Right ventricle myocardium inferior (tissue), 1 donor: ENCODE data around the gene SAXO1. TPM values are rescaled to one million over a fixed set of nuclear protein-coding genes. Genes with fewer than 3 reads are reported as not detected.
A peak's percentile ranks its signal among the peaks of the same experiment; 100 is the strongest.
"Not testable (repeated sequence)": the region's sequence is repeated elsewhere in the genome, so short reads cannot be mapped to it uniquely, and the experiment has no call there.

Experiments used
- ATAC-seq: fragments of 200-7000 bp; cut with Tn5 transposase; one replicate; pipeline ENCODE4 v1.9.1; 2020; ENCODE audit warnings: mild to moderate bottlenecking, moderate library complexity
- DNase-seq: peaks from one replicate; pipeline ENCODE4 v3.0.0; 2021; ENCODE audit errors: missing footprints
- intact Hi-C: fragments of 100-400 bp; cut with DNase I; formaldehyde crosslinking; loops from one replicate; pipeline ENCODE4 v1.11.0; 2022
- total RNA-seq: library from RNA; stranded (reverse); fragmentation: NEBNext Ultra II Directional; extraction: Animal tissue kit (Norgen Biotek cat#: 25700); gene quantifications from one replicate; pipeline ENCODE4 v1.2.1, GENCODE V29; 2021
- donor health status: DM: no; HTN: yes; CAD: no; lungs with severe emphysema.

Gene SAXO1
- total RNA-seq, 1 donor from 2014 or later = not detected

- intact Hi-C loops = no loop called here
Observed at GRCh38 chr9:18976709-18977531, 56.1 kb downstream of the SAXO1 start.

GRCh38 chr9:18976221-18976708 is 56.7 kb downstream of the SAXO1 start:
- no peak for DNase-seq
- intact Hi-C loops = no loop called here
- no peak for ATAC-seq

More at GRCh38 chr9:18976709-18977531, 56.1 kb downstream of the SAXO1 start:
- DNase-seq (no peak), ATAC-seq (no peak)

GRCh38 chr9:18973348-18973747 is 59.7 kb downstream of the SAXO1 start:
- ATAC-seq (no peak), DNase-seq (no peak)
- intact Hi-C loops = no loop called here

- intact Hi-C loops = no loop called here
- ATAC-seq (no peak), DNase-seq (no peak)
Observed at GRCh38 chr9:18972675-18973074, 60.3 kb downstream of the SAXO1 start.

GRCh38 chr9:18971909-18972308 is 61.1 kb downstream of the SAXO1 start:
- DNase-seq (no peak), ATAC-seq (no peak)
- intact Hi-C loops = no loop called here

- ATAC-seq (no peak), DNase-seq (no peak)
- intact Hi-C loops = no loop called here
Observed at GRCh38 chr9:18971404-18971803, 61.6 kb downstream of the SAXO1 start.

GRCh38 chr9:18970393-18970792 is 62.6 kb downstream of the SAXO1 start:
- intact Hi-C loops = no loop called here
- DNase-seq (no peak), ATAC-seq (peak; percentile 90)

- ATAC-seq = peak; percentile 62
- intact Hi-C loops = no loop called here
- DNase-seq = no peak
Observed at GRCh38 chr9:18969128-18969527, 63.9 kb downstream of the SAXO1 start.

- no peak for ATAC-seq
- intact Hi-C loops = no loop called here
Observed at GRCh38 chr9:18955626-18956025, 77.4 kb downstream of the SAXO1 start.

GRCh38 chr9:18951936-18952335 is 81.1 kb downstream of the SAXO1 start:
- ATAC-seq = no peak
- intact Hi-C loops = no loop called here
- DNase-seq = no peak

More at GRCh38 chr9:18955626-18956025, 77.4 kb downstream of the SAXO1 start:
- no peak for DNase-seq

- ATAC-seq (no peak), DNase-seq (no peak)
- intact Hi-C loops = loop anchor here (2.0 kb wide), 1 partner anchor 15 kb away; no protein-coding TSS in a partner anchor
Observed at GRCh38 chr9:18947892-18948339, 85.1 kb downstream of the SAXO1 start.

GRCh38 chr9:18942801-18943200 is 90.2 kb downstream of the SAXO1 start:
- no peak for DNase-seq
- ATAC-seq = no peak
- intact Hi-C loops = no loop called here

GRCh38 chr9:18941060-18941740 is 91.8 kb downstream of the SAXO1 start:
- ATAC-seq = peak; percentile 59
- DNase-seq = no peak
- intact Hi-C loops = no loop called here

GRCh38 chr9:18939943-18940342 is 93.1 kb downstream of the SAXO1 start:
- DNase-seq (no peak), ATAC-seq (no peak)
- intact Hi-C loops = no loop called here

- intact Hi-C loops = no loop called here
- ATAC-seq = no peak
- DNase-seq = no peak
Observed at GRCh38 chr9:18936094-18936871, 96.7 kb downstream of the SAXO1 start.

GRCh38 chr9:18935541-18935940 is 97.5 kb downstream of the SAXO1 start:
- intact Hi-C loops = no loop called here

GRCh38 chr9:18930611-18931010 is 102.4 kb downstream of the SAXO1 start:
- DNase-seq, intact Hi-C loops, ATAC-seq: not testable (repeated sequence)

More at GRCh38 chr9:18935541-18935940, 97.5 kb downstream of the SAXO1 start:
- DNase-seq (no peak), ATAC-seq (no peak)

GRCh38 chr9:18928711-18929110 is 104.3 kb downstream of the SAXO1 start:
- no peak for ATAC-seq
- no peak for DNase-seq
- intact Hi-C loops = no loop called here

GRCh38 chr9:18926513-18926912 is 106.5 kb downstream of the SAXO1 start:
- DNase-seq = no peak
- intact Hi-C loops = no loop called here
- no peak for ATAC-seq
